Stimulated activated CD4-positive, alpha-beta T cell treated with anti-CD3 and anti-CD28 coated beads, TNF-alpha, amount 100 ng/mL, for 4 hours (primary cell): ENCODE results near the gene SH3RF3.

Experiments used
- DNase-seq, 3 experiments: peaks; one replicate each; pipeline ENCODE4 v3.0.0-alpha.2; 2020; ENCODE audit warnings: low read depth in 3 of 3

Gene SH3RF3

DNA sequence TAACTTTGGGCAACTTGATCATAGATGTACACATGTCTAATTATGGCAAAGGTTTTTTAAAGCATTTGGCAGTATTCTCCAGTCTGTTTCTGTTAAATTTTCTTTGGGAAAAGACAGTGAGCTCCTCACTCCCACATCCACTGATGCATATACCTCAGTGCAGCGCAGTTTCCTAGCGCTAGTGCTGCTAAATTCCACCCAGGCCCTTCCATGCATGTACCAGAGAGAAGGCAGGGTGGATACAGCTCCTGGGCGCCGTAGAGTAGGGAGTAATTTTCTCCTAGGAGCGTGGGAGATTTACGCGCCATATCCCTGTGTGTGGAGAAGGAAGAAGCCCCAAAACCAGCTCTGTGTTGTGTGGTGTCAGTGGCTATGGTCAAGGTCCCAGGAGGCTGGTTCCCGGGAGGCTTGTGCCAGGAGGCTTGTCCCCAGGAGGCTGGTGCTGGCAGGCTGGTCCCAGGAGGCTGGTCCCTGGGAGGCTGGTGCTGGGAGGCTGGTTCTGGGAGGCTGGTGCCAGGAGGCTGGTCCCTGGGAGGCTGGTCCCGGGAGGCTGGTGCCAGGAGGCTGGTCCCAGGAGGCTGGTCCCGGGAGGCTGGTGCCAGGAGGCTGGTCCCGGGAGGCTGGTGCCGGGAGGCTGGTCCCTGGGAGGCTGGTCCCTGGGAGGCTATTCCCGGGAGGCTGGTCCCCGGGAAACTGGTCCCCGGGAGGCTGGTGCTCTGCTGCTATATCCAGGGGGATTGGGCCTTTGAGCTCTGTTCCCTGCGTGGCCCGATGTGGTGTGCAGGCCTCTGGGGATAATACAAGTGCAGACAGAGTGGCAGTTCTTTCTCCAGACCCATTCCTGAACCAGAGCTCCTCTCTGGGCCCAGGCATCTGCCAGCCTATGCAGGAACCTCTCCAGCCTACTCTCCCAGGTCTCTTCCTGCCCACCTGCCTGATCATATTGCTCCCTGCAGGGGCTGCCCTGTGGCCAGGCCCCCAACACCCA is 323.6 kb downstream of the SH3RF3 start:
- no peak for DNase-seq

DNA sequence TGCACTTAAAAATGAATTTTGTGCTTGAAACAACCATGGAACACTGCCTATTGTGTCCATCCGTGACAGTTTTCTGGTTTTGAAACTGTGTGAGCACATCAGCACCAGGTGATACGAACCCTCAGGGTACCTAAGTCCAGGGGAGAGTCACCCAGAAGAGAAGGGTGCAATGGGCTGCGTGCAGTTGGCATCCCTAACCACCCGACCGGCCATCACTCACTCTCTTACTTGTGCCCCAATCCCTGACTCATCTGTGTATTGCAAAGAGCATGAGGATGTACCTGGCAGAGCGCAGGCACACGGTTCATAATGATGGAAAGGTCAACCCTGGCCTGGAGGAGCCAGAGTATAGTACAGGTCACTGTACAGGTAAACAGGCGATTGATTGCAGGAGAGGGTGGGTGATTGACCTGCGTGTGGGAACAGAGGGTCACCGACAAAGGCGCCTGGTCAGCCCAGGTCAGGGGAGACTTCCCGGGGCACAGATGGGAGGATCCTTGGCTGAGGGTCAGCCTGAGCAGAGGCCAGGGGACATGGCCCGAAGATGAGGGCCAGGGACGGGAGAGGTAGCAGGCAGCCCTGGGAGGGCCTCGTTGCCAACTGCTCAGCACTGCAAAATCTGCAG is 324.5 kb downstream of the SH3RF3 start:
- DNase-seq, result no peak

DNA sequence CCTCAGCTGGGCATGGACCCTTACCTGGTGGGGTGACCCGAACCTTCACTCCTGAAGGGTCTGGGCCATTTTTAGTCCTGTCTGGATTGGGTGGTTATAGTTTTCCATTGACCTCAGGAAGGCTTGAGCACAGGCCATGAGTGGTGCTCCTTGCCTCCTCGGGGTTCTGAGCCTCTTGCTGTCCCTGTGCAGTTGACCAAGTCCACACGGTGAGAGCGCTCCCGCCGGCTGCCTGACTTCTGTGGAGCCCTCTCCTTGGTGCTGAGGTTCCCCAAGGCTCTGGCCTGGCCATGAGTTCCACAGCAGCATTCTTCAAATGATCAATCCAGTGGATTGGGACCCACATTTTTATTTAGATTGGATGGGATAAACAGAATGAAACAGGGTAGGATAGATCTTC is 325.3 kb downstream of the SH3RF3 start:
- no peak for DNase-seq

GRCh38 chr2:109454765-109455394 is 325.9 kb downstream of the SH3RF3 start:
- DNase-seq, result no peak

- DNase-seq, result no peak
Observed at GRCh38 chr2:109455731-109456691, 327.0 kb downstream of the SH3RF3 start.

DNA sequence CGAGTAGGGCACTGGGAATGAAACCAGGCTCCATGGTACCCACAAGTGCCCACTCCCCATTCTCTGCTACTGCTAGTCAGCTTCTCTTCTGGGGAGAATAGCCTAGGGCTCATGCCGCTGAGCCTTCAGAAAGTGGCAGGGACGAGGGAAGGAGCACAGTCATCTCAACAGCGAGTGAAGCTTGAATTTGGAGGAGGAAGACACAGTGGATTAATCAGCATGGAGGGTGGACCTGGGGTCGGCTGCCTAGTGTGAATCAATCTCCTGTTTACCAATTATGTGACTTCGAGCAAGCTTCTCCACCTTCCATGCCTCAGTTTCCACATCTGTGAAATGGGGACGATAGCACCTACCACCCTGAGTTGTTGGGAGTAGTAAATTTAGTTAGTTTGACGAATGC is 327.8 kb downstream of the SH3RF3 start:
- DNase-seq, result no peak

DNA sequence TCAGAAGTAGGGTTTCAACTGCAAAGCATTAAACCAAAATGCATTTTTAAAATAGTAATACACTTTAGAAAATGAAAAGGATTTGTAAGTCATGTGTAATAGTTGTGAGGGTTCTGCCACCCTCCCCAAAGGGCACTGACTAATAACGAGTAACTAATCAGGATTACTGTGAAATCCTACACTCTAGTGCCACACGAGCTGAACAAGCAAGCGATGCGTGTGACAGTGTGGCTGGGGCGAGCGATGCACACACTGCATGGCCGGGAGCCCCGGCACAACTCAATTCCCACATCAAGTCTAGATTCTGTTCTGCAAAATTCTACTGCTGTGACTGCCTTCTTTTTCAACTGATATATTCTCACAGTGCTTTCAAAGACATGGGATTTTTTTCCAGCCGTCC is 328.4 kb downstream of the SH3RF3 start:
- DNase-seq, result no peak

- DNase-seq, result no peak
Observed at GRCh38 chr2:109457794-109458193, 328.8 kb downstream of the SH3RF3 start.

GRCh38 chr2:109458512-109458911 is 329.5 kb downstream of the SH3RF3 start:
- DNase-seq, result no peak

GRCh38 chr2:109459485-109459884 is 330.5 kb downstream of the SH3RF3 start:
- no peak for DNase-seq

DNA sequence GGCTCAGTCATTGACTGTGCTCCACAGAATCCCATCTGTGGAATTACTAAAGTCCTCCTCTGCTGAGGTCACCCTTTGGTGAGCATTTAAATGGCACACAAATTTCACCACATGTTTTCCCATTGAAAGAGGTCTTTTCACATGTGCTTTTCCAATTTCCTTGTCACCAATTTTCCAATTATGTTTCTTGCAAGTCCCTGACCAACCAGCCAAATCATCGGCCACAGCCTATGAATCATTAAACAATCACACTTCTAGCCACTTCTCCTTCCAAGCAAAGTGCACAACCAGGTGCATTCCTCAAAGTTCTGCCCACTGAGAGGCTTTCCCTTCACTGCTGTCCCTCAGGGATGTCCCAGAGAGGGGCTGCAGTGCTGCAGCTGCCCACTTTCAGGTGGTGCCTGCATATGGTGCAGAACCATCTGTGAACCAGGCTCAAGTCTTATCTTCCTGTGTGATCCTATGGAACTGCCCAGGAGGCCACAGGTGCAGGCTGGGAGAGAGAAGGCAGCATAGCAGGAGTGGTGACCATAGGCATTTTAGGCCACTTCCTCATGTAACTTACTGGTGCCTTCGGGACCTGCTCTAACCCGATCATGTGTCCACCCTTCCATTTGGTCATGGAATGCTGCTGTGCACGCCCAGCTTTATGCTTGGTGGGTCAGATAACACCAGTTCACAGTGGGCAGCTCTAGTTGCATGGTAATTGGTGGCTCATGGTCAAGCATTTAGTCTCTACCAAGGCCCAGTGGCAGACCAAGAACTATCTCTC is 331.7 kb downstream of the SH3RF3 start:
- DNase-seq, result no peak

- DNase-seq, result no peak
Observed at GRCh38 chr2:109463236-109463635, 334.2 kb downstream of the SH3RF3 start.

DNA sequence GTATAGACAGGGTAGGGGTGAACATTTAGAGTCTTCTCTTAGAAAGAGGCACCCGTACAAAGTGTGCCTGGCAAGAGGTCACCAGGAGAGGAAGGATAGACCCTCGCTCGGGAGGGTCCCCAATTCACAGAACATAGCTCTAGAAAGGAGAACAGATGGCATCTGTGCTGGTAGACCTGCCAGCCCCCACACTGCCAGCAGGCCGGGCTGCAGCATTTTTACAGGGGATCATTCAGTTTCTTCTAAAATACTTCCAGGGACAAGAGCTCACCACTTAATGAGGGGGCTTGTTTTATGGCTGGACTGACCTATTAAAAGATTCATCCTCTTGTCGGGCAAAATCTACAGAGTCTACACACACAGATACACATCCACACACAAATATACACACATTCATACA is 334.9 kb downstream of the SH3RF3 start:
- no peak for DNase-seq

DNA sequence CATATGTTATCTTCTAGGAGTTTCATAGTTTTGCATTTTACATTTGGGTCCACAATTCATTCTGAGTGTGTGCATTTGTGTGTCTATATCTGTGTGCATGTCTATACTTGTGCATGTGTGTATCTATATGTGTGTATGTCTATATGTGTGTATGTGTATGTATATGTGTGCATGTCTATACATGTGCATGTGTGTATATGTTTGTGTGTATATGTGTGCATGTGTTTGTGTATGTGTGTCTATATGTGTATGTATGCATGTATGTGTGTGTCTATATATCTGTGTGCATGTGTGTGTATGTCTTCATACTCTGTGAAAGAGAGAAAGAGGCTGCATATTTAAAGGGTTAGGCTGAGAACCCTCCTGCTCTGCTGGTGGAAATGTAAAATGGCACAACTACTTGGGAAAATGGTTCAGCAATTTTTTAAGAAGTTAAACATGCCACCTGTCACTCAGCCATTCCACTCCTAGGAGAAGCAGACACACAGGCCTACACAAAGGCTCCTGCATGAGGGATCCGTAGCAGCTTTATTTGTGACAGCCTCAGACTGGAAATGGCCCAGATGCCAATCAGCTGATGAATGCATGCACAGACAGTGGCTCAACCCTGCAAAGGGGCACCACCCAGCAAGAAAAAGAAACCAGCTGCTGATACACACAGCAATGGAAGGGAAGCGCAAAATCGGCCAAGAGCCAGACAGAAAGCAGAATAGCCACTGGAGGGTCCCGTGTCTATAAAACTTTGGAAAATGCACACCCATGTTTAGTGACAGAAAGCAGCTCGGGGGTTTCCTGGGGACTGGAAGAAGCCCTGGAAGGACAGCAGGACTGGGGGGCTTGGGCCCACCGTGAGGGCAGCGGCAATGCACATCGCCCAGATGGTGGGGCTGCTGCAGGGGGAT is 337.9 kb downstream of the SH3RF3 start:
- no peak for DNase-seq

DNA sequence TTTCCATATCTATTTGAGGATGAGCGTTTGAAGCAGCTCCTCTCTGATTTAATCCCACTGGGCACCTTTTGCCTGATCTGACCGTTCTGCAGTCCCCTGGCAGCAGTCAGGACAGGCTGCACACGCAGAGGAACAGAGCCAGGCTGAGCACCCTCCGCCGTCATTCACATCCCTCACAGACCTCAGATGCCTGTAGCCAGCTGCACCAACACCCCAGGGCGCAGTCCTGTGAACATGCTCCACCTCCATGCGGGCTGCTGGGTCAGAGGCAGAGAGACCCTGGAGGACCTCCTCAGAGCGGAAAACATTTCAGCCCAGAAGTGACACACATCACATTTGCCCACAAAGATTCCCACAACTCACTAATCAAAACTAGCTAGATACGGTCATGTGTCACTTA is 338.7 kb downstream of the SH3RF3 start:
- DNase-seq, result no peak

DNA sequence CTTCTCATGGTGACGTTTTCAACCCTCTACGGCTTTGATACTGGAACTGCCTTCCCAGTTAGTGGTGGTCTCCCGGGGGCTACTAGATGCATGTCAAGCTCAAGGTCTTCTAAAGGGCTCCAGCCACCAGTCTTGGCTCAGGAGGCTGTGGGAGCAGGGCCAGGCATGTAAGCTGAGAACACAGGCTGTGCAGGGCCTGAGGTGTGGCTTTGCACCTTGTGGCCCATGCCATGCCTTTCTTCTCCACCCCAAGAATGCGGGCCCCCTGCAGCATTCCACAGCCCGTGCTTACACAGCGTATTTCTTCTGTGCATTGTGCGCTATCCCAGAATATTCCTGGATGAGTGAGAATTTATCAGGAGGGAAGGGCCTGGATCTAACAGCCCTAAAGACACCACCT is 339.9 kb downstream of the SH3RF3 start:
- no peak for DNase-seq

DNA sequence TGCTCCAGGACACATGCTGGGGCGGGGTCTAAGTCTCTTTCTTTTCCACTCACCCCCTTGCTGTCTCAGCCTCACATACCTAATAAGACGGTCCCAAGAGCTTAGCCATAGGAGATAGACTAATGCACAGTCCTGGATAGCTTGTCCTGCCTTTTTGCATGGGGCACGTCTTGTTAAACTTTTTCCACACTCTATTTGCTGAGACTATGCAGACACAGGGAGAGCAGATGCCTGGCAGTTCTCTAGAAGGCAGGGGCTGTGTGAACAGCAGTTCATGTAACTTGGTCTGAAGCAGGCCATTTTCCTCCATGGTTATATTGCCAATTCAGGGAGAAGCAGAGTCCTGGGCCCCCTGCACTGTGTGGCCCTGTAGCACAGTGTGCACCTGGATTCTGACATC is 342.7 kb downstream of the SH3RF3 start:
- no peak for DNase-seq

DNA sequence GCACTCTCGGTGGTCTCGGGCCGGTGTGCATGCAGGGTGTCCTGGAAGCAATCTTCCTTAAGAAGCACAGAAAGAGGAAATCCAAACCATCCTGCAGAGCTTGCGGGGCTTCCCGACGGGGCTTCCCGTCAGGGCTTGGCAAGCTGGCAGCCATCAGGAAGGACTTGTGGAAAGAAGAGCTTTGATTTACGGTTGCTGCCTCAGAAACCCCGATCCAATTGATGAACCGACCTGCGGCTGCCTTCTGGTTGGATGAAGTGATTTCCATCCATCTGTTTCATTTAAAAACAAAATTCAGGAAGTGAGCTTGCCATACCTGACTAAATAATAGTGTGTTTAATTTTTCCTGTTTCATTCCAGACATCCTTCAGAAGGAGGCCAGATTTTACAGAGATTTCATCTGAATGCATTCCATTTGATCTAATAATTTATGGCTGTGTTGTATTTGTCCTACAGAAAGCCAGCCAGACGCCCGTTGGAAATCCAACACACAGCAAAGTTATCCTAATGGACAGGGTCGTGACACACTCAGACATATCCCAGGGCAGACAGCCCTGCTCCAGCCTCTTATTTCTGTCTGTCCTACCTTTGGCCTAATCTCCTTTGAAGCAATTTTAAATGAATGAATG is 343.4 kb downstream of the SH3RF3 start:
- no peak for DNase-seq

- no peak for DNase-seq
Observed at GRCh38 chr2:109472974-109473373, 344.0 kb downstream of the SH3RF3 start.
